NCI-H2081 treated with DMSO at 0.1 percent for 48 hours (cell line): ENCODE measurements around the gene ART3.
"Not testable (repeated sequence)": the region's sequence is repeated elsewhere in the genome, so short reads cannot be mapped to it uniquely, and the experiment has no call there.

Source experiments
- DNase-seq: peaks from one replicate; lab custom pipeline; 2025; lab: John Stamatoyannopoulos, UW

ART3 gene, protein sequence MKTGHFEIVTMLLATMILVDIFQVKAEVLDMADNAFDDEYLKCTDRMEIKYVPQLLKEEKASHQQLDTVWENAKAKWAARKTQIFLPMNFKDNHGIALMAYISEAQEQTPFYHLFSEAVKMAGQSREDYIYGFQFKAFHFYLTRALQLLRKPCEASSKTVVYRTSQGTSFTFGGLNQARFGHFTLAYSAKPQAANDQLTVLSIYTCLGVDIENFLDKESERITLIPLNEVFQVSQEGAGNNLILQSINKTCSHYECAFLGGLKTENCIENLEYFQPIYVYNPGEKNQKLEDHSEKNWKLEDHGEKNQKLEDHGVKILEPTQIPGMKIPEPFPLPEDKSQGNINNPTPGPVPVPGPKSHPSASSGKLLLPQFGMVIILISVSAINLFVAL

DNA sequence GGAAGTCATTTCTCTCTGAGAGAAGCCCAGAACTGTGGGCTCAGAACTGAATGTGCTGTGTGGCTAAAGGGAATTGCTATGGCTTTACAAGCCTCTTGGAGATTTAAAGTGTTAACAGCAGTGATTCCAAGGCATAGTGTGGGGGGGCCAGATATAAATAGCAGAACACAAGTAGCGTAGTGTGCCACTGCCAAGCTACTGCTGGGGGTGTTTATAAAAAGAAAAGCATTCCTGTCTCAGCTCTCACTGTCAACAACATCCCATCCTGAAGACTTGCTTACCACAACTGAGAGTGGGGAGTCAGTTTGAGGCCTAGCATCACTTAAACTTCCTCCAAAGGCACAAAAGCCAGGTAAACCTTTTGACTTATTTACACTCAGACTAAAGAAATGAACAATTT, at the start of gene ART3:
TSS of gene ART3 (plus strand) at position 242 of the 400 bp plus-strand sequence. CDS start 1,181 bp downstream, outside the sequence.
- DNase-seq, result no peak

DNA sequence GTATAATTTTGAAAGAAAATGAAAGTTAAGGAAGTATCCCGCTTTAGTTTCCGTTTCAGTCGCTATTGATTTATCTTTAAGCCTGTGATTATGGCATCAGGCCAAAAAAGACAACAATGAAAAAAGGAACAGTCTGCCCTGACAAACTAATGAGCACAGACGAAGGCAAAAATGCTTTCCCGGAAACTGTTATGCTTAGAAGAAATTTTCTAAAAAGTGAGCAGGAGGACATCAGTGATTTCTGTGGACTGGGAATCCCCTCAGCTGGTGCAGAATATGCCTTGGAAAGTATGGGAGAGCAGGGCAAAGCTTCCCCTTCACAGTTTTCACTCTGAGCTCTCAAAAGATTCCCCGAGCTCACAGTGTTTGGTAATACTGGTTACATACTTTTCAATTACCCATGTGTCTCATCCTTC, 46.2 kb upstream of the ART3 start:
- no peak for DNase-seq

DNA sequence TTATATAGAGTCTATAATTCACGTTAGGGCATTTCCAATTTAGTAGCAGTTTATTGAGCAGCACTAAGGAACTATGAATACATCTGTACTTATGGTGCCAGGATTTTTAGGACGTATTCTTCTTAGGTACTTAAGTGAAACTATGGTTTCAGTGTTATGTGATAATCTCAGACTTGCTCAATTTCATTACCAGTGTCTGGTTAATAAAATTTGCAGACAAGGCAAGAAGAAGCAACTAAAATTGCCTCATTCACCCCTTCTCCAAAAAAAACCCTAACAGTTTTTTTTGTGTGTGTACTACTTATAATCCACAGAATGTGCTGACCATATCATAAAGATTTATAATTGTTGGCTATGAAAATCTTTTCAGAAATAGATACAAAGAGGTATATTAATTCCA, 45.2 kb upstream of the ART3 start:
- DNase-seq, result no peak

DNA sequence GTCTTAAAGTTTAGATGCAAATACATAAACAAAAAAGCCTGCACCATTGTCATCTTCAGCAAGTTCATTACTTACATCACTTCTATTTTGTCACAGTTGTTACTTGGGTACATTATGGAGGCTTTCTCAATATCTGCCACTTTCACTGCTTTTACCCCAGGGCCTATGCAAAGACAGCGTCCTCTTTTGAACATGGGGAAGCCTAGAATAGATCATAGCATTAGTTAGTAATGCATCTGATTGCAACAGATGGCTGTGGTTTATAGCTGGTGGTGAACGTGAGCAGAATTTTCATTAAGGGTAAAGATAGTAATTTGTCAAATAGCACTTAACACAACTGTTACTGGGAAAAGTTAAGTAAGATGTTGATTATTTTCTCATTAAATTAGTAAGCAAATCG, 39.4 kb upstream of the ART3 start:
- DNase-seq, result no peak

DNA sequence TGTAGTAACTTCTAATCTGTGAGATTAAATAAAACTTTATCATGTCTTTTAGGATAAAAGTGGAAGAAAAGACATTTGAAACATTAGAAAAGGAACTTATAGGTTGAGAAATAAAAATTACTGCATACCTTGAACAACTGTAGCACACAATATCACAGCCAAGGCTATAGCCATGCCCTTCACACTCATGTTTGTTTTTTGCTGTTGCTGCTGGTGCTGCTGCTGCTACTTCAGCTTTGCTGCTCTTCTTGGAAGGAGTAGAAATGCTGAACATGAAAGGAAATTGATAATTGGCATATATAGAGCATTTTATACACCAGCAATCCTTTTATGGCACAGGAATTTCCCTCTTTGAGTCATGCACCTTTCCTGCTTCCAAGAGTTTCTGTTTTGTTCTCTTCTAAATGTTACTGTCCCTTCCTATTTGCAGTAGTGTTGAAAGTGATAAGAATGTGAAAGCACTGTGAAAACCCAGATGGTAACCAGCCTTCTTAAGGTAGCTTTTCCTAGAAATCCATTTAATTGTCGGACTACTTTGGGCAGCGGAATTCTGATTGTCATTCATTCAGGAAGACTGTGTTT, 38.6 kb upstream of the ART3 start, which contains the start of gene CXCL11:
TSS of gene CXCL11 (minus strand) at position 272 of the 582 bp plus-strand sequence. CDS start at position 189, 83 bp downstream.
- no peak for DNase-seq

DNA sequence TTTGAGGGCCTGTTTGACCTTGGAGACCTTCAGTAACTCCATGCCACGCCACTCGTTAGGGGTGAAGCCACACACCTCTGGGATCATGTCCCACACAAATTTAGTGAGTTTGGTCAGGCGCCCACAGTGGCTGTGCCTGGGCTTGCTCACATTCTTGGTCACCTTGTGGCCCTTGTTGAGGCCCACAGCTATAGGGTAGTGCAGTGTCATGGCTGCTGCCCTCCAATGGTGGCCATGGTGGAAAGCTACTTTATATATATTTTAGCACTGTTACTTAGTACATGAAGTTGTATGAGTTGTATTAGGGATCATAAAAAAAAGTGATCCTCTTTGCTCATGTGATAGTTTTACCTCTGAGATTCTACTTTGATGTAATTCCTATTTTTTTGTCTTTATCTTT, 37.7 kb upstream of the ART3 start:
- DNase-seq, result no peak

DNA sequence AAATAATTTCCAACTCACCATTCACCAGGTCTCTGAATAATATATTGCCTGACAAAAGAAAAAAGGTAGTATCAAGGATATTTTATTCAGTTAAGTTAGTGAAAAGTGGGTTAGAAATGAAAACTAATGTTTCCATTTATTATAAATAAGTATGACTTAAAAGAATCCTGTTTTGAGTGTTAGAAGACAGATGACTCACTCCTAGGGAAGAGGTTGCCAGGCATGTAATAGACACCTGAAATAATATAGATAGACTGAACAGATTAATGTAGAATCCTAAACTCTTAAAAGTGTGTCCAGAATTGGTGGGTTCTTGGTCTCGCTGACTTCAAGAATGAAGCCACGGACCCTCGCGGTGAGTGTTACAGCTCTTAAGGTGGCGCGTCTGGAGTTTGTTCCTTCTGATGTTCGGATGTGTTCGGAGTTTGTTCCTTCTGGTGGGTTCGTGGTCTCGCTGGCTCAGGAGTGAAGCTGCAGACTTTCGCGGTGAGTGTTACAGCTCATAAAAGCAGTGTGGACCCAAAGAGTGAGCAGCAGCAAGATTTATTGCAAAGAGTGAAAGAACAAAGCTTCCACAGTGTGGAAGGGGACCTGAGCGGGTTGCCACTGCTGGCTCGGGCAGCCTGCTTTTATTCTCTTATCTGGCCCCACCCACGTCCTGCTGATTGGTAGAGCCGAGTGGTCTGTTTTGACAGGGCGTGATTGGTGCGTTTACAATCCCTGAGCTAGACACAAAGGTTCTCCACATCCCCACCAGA, 32.1 kb upstream of the ART3 start:
- not testable (repeated sequence) for DNase-seq

DNA sequence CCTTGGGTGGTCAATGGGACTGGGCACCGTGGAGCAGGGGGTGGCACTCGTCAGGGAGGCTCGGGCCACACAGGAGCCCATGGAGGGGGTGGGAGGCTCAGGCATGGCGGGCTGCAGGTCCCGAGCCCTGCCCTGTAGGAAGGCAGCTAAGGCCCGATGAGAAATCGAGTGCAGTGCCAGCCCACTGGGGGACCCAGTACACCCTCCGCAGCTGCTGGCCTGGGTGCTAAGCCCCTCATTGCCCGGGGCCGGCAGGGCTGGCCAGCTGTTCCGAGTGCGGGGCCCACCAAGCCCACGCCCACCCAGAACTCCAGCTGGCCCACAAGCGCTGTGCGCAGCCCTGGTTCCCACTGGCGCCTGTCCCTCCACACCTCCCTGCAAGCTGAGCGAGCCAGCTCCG, 31.2 kb upstream of the ART3 start:
- not testable (repeated sequence) for DNase-seq

DNA sequence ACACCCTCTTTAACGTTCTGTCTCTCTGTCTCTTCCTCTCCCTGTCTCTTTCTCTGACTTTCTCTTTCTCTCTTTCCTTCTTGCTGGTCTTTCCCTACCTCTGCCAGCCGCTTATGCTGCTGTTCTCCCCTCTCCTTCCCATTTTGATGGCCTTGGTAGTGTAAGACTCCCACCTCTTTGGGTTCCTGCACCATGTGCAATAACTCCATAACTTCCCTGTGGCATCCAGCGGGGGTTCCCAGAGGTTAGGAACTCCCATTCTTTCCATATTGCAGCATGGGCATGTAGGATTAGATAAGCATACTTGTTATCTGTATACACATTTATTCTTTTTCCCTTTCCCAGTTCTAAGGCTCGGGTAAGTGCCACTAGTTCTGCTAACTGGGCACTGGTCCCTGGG, 29.8 kb upstream of the ART3 start:
- DNase-seq, result not testable (repeated sequence)

DNA sequence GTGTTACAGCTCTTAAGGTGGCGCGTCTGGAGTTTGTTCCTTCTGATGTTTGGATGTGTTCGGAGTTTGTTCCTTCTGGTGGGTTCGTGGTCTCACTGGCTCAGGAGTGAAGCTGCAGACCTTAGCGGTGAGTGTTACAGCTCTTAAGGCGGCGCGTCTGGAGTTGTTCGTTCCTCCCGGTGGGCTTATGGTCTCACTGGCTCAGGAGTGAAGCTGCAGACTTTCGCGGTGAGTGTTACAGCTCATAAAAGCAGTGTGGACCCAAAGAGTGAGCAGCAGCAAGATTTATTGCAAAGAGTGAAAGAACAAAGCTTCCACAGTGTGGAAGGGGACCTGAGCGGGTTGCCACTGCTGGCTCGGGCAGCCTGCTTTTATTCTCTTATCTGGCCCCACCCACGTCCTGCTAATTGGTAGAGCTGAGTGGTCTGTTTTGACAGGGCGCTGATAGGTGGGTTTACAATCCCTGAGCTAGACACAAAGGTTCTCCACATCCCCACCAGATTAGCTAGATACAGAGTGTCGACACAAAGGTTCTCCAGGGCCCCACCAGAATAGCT, 24.6 kb upstream of the ART3 start:
- DNase-seq, result not testable (repeated sequence)

DNA sequence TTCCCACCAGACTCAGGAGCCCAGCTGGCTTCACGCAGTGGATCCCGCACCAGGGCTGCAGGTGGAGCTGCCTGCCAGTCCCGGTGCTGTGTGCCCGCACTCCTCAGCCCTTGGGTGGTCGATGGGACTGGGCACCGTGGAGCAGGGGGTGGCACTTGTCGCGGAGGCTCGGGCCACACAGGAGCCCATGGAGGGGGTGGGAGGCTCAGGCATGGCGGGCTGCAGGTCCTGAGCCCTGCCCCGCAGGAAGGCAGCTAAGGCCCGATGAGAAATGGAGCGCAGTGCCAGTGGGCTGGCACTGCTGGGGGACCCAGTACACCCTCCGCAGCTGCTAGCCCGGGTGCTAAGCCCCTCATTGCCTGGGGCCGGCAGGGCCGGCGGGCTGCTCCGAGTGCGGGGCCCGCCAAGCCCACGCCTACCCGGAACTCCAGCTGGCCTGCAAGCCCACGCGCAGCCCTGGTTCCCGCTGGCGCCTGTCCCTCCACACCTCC, 23.9 kb upstream of the ART3 start:
- DNase-seq, result not testable (repeated sequence)

DNA sequence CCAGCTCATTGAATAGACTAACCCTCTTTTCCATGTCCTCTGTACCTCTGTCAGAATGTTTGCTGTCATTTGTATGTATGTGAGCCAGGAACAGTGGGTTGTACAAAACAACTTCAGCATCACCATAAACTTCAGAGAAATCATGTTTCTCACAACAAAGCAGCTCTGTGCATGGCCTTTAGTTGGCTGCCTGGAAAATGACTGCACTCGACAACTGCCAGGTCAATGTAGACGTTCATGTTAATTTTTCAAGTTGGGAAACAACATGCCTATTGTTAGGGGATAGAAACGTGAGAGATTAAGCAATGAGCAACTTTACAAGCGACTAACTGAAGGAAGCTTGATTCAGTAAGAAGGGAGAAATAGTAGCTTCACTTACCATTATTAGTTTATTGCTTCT, 20.8 kb upstream of the ART3 start:
- no peak for DNase-seq

DNA sequence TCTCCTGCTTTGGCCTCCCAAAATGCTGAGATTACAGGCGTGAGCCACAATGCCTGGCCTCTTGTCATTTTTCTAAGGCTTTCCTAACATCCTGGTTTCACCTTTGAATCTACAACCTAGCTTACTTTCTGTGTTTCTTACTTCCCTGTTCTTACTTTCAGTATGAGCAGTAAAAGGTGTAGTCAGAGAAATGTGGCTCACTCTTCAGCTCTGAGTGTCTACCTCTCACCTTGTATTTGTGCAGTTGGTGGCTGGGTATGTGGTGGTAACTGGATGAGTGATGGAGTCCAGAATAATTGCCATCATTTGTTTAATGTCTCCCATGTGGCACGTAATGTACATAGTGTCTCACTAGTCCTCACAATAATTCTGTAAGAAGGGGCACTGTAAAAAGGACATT, 19.5 kb upstream of the ART3 start:
- no peak for DNase-seq

DNA sequence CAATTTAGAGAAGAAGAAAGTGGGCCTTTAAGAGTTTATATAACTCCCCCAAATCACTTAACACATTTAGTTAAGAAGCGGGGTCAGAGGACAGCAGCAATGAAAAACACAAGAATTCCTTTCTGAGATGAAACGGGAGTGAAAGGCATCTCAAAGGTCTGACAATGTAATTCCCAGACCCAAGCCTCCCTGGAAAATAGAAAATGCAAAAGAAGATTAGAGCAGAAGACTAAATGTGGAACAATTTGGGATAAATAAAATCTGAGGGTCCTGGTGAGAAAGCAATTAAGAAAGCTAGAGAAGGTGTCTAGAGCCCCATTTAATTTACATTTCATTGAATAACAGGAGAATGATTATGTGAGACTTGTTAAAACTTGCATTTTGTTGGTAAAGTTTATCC, 19.1 kb upstream of the ART3 start:
- no peak for DNase-seq

DNA sequence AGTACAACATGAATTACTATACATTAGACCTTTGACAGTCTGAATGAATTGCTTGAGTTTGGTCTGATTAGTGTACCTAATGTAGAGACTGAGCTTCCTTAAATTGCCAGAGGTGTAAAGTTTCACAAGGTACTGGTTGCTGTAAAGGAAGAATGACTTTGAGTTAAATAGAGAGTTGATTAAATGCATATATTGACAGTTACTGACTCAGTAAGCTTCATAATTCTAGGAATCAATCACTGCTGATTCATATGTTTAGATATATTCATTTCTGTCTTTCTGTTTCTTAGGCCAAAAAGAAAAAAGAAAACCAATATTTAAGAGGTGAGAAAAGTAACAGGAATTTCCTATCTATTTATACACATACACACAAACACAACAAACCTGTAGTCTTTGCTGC, 16.2 kb upstream of the ART3 start:
- DNase-seq, result no peak

DNA sequence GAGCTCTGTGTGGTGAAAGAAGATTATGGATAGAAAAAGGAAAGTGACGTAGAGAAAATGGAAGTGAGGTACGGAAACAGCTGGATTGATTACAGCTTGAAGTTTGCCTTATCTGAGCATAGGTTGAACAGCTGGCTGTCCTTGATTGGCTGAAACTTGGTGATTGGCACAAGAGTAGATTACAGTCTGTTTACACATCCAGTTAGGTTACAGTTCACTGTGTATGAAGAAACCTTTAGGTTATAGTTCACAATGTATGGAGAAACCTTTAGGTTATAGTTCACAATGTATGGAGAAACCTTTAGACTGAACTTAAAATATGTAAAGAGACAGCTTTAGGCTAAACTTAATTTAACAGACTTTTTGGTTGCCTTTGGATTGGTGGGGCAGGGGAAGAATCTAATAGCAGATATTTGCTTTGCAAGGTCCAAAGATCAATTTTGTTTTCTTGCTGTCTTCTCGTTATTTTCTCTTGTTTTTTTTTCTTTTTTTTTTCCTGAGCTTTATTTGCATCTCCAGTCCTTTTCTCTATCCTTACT, 15.6 kb upstream of the ART3 start:
- DNase-seq, result no peak

DNA sequence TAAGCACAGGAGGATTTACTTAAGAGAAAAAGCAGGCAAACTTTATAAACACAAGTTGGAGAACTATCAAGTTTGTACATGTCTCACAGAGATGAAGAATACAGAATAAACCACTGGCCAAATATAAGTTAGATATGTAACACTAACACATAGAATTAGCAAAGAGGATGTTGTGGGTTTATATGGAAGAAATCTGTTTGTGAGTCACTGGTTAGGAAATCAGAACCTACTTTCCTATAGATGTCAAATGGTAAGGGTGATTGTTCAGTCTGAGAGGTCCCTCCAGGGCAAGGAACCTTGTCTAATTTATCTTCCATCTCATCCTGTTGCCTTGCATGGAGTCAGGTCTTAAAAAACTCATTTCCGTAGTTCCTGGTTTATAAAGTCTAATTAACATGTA, 14.8 kb upstream of the ART3 start:
- no peak for DNase-seq

DNA sequence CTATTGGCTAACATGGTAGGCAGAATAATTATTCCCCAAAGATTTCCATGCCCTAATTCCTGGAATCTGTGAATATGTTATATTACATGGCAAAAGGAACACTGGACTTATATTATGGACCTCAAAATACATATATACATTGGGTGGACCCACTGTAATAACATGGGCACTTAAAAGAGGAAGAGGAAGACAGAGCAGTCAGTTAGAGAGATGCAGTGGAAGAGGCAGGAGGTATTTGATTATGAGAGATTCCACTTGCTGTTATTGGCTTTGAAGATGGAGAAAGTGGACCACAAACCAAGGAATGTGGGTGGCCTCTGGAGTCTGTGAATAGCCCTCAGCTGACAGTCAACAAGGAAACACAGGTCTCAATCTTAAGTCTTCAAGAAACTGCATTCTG, 14.0 kb upstream of the ART3 start:
- no peak for DNase-seq

DNA sequence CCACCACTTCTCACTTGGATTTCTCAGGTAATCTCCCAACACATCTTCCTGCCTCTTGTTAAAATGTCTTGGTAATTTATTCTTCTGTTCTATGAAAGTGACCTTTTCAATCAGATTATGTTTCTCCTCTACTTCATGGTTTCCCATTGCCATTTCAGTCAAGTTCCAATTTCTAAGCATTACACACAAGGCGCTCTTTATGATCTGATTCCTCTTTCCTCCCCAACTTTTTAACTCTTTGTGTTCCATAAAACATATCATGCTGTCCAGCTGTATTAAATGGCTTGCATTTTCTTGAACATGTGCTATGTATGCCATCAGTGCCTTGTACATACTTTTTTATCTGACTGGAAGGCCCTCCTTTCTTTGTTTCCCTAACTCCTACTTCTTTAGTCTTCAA, 13.1 kb upstream of the ART3 start:
- no peak for DNase-seq

DNA sequence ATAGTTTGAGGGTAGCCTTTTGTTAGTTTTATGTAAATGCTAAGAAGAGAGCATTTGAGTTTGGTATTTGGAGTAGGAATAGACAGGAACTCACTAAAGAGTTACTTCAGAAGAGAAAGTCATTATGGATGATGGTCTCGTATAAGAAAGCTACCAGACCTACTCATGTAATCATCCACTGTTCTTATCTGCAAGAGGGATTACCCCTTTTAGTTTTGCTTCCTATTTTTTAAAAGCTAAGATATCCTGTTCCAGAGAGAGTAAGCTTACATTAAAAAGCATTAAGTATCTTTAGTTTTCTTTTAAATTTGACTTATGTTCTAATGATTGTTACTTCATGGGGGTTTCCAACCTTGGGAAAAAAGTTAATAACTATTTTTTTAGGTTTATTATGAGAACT, 12.5 kb upstream of the ART3 start:
- DNase-seq, result no peak

DNA sequence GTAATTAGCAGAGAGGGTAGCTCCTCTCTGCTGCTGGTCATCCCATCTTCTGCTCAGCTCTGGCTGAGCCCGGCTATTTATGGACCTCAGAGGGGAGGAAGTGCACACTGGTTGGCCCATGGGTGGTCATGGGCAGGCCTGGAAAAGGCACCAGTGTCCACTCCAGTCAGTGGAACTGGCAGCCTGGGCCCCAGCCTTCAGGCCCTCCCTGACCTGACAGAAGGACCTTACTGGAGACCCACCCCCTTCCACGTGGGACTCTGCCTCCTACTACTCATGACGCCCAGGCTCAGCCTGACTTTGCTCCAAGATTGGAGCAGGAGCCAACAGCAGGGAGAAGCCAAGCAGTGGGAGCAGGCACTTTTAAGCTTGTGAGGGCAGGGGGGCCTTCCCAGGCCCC, 8.0 kb upstream of the ART3 start:
- no peak for DNase-seq

DNA sequence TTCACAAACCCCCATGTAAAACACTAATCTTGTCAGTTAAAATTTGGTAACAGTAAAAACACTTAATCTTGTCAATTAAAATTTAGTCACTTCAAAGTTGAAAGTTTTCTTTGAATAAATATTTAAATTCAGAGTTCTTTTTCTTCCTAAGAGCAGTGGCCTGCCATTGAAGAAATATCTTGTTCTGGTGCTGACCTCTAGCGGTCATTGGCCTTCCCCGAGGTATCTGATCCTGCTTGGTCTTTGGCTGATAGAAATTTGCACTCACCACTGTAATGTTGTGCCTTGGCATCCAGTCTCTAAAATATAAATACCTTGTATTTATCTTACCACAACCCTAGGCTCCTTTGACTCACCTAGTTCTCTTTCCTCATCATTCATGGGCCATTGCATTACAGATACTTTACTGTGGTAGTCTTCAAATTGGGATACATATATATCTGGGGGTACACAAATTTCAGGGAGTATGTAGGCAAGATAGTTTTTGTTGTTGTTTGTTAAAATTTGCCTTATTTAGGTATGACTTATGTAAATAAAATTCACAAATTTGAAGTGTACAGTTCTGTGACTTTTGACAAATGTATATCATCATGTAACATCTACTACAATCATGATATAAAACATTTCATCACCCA, 6.7 kb upstream of the ART3 start:
- no peak for DNase-seq
